ENCODE results near the gene CMTM3.
"Not testable (repeated sequence)": the region's sequence is repeated elsewhere in the genome, so short reads cannot be mapped to it uniquely, and the experiment has no call there.

Gene CMTM3

DNA sequence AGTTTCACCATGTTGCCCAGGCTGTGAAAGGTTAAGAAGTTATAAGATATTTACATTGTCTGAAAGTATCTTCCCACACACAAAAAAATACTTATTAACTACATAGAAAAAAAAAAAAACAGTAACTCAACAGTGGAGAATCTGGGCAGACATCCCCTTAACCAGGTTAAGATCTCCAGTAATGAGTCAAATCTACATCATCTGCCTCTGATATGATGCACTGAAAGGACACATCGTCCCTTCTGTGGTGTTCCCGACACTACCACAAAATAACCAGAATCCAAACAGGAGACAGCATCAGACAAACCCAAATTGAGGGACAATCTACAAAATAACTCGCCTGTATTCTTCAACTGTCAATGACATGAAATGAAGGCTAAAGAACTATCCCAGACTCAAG lies 52.0 kb downstream of the CMTM3 start:
- TF ChIP-seq, protein P1, sequence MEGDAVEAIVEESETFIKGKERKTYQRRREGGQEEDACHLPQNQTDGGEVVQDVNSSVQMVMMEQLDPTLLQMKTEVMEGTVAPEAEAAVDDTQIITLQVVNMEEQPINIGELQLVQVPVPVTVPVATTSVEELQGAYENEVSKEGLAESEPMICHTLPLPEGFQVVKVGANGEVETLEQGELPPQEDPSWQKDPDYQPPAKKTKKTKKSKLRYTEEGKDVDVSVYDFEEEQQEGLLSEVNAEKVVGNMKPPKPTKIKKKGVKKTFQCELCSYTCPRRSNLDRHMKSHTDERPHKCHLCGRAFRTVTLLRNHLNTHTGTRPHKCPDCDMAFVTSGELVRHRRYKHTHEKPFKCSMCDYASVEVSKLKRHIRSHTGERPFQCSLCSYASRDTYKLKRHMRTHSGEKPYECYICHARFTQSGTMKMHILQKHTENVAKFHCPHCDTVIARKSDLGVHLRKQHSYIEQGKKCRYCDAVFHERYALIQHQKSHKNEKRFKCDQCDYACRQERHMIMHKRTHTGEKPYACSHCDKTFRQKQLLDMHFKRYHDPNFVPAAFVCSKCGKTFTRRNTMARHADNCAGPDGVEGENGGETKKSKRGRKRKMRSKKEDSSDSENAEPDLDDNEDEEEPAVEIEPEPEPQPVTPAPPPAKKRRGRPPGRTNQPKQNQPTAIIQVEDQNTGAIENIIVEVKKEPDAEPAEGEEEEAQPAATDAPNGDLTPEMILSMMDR (IDR thresholded peaks at IDR 0.05): no peak
- no peak for DNase-seq (ENCODE audit: low spot score)
- Histone ChIP-seq H3K27ac (no peak overlapping the region), H3K4me3 (no peak overlapping the region)

DNA sequence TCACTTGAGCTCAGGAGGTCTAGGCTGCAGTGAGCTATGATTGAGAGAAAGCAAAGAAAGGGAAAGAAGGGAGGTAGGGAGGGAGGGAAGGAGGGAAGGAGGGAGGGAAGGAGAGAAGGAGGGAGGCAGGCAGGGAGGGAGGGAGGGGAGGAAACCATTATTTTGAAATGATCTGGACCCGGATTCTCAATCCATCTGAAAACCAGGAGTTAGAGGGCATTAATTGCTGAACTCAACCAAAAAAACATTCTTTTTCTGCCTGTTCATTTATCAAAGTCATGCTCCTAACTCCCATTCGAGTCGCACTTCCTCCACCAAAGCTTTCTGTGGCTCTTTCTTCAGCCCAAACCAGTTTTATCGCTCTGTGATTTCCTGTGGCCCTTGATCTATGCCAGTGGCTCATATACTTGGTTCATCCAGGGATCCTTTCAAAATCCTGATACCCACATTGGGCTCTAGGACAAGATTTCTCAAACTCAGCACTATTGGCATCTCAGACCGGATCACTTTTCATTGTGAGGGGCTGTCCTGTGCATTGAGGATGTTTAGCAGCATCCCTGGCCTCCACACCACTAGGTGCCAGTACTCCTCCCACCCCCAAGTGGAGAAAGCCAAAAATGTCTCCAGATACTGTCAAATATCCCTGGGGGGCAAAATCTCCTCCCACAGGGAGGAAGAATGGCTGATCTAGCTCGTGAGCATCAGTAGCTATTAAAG lies 53.8 kb downstream of the CMTM3 start:
- no peak for DNase-seq (ENCODE audit: low spot score)
- TF ChIP-seq, protein P1 (IDR thresholded peaks at IDR 0.05): no peak
- no peak overlapping the region for H3K27ac ChIP-seq
- no peak overlapping the region for H3K4me3 ChIP-seq

DNA sequence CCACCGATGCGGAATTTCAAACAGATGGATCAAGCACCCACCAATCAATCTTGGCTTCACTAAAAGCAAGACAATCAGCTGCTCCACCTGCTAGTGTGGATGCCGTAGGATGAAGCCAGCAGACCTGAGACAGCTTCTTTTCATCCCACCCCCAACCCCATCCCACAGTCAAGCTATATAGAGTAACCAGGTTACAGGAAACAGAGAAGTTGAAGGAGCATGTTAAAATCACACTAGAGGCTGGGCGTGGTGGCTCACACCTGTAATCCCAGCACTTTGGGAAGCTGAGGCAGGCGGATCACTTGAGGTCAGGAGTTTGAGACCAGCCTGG lies 54.3 kb downstream of the CMTM3 start:
- TF ChIP-seq, protein P1 (IDR thresholded peaks at IDR 0.05): no peak
- Histone ChIP-seq H3K27ac (no peak overlapping the region), H3K4me3 (no peak overlapping the region)
- no peak for DNase-seq (ENCODE audit: low spot score)

DNA sequence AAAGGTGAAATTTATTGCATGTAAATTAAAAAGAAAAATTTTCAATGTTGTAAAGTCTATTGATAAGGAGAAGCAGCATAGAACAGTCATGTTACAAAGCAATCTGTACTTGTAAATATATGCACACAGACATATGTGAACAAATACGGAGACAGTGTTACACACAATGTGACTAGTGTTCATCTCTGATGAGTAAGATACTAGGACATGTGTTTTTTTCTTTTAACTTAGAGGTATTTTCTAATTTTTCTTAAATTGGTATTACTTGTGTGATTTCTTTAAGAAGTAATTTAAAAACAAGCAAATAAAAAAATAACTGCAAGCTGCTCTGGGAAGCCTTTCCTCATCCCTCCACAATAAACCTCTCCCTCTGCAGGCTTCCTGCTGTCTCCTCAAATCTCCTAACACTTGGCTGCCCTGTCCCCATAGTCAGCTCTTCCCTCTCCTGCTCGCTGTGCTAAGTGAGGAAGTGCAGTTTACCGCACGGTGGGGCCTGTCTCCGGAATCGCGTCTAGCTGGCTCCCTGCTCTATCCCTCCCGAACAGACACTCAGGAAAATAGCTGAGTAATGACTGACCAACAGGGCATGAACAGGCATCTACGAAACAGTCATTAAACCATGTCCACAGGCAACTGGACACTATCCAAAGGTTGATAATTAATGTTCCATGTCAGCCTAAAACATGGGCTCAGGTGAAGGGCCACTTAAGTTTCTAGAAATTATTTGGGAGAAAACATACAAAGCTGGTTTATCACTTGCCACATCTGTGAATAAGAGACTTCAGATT lies 56.1 kb downstream of the CMTM3 start:
- peak overlapping the region in 1 of 2 donors; percentile 72 for H3K27ac ChIP-seq
- no peak for DNase-seq (ENCODE audit: low spot score)
- no peak overlapping the region for H3K4me3 ChIP-seq
- TF ChIP-seq, protein P1 (IDR thresholded peaks at IDR 0.05): no peak

DNA sequence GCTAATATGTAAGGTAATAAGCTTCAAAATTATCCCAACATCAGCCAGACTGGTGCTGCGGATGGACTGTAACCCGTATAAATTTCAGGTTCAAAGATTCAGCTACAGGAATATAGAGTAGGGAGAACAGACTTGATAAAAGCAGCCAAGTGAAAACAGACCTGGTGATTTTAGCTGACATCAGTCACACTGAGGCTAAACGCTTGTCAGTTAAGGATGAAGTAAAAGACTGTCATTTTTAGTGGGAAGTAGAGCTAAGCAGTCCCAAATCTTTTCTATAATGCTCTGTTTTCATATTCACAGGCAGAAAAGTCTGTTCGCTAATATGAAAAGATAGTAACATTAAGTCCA lies 56.7 kb downstream of the CMTM3 start:
- TF ChIP-seq, protein P1 (IDR thresholded peaks at IDR 0.05): no peak
- Histone ChIP-seq H3K27ac (peak overlapping the region; percentile 22 to 72), H3K4me3 (no peak overlapping the region)
- no peak for DNase-seq (ENCODE audit: low spot score)

DNA sequence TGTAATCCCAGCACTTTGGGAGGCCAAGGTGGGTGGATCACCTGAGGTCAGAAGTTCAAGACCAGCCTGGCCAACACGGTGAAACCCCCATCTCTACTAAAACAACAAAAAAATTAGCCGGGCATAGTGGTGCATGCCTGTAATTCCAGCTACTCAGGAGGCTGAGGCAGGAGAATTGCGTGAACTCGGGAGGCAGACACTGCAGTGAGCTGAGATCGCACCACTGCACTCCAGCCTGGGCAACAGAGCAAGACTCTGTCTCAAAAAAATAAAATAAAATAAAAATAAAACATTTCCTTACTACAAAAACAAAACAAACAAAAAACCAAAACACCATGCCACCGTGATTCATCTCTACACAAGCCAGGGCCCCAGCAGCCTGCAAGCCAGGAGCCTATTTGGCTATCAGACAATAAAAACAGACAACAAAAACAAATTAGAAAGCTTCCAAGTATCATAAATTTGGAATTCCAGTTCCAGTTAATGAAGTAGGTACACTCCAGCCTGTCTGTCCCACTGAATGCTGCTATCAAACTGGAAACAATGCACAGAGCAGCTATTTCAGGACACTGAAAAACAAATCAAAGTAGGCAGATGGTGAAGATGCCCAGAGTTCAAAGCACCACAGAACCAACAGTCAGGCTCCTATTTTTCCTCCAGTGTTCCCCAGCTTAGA lies 57.3 kb downstream of the CMTM3 start:
- not testable (repeated sequence) for H3K4me3 ChIP-seq; DNase-seq (ENCODE audit: low spot score)
- H3K27ac ChIP-seq: peak overlapping the region; percentile 8 to 72

DNA sequence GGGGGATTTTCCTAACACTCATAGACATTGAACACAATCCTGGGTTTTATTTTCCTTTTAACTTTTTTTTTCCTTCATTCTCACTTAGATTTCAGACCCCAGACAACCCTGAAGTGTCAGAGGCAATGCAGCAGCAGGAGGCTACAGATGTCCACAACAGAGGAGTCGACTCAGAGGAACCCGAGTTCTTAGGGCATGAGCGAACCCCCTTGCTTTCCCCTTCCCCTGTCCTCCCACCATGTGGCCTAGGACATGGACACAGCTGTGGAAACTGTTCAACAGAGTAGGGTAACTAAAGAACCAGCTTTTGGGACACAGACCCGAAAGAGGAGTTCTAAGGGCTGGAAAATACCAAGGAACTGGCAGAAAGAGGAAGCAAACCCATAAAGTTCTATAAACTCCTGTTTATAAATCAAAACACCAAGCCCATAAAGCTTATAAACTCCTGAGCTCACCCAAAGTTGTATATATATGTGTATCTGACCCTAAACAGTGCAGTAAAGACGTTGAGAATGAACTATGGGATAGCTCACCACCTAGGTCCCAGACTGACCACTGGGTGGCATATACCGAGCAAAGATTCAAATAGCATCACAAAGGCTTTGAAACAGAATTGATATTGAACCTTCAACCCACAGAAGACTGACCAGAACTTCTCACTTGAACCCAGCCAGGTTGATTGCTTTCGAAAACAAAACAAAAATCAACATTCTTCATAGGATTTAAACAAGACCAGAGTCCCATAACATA lies 58.1 kb downstream of the CMTM3 start:
- Histone ChIP-seq H3K27ac (peak overlapping the region; percentile 8 to 42), H3K4me3 (no peak overlapping the region)
- TF ChIP-seq, protein P1 (IDR thresholded peaks at IDR 0.05): no peak
- DNase-seq (ENCODE audit: low spot score): no peak

Measured in coronary artery (tissue), 2 donors.